Hepatocyte (in vitro differentiated cells): ENCODE measurements around the gene GPR37L1.

Experiments
- CTCF ChIP-seq: fragments of 200-600 bp; sonication (generic); IDR thresholded peaks from 2 replicates; pipeline ENCODE4 v1.5.1; 2016; ENCODE audit warnings: antibody characterized with exemption, mild to moderate bottlenecking; ENCODE audit not compliant: poor library complexity
- EZH2 ChIP-seq: fragments of 200-600 bp; sonication (generic); IDR thresholded peaks from 2 replicates; pipeline ENCODE4 v1.6.1; 2016; ENCODE audit warnings: antibody characterized with exemption, mild to moderate bottlenecking, borderline replicate concordance
- EZH2phosphoT487 ChIP-seq: fragments of 200-600 bp; sonication (generic); IDR thresholded peaks from one replicate; pipeline ENCODE4 v1.6.1; 2018; ENCODE audit warnings: antibody characterized with exemption, mild to moderate bottlenecking, low read depth, moderate library complexity; ENCODE audit not compliant: unreplicated experiment, severe bottlenecking

GRCh38 chr1:202088206-202088605 lies 34.5 kb upstream of the GPR37L1 start:
- TF ChIP-seq CTCF (no peak), EZH2 (no peak), EZH2phosphoT487 (no peak)
